Uterus (tissue), 2 donors: Measurements from ENCODE around the gene MAP6D1.

Experiments used
- POLR2A ChIP-seq, 2 donors: fragments of 450-650 bp; IDR thresholded peaks; one replicate each; pipeline ENCODE4 v1.6.1; 2016; ENCODE audit warnings: antibody characterized with exemption in 2 of 2, mild to moderate bottlenecking in 1 of 2, moderate library complexity in 1 of 2
- TF ChIP-seq, protein P1 (sequence below), 4 experiments: fragments of 200-600 bp in 2 of 4; fragments of 450-650 bp in 2 of 4; sonication (generic) in 2 of 4; IDR thresholded peaks; one replicate each; pipeline ENCODE4 v1.5.1; 2016 to 2019; ENCODE audit warnings: antibody characterized with exemption in 4 of 4, mild to moderate bottlenecking in 2 of 4, moderate library complexity in 1 of 4

DNA sequence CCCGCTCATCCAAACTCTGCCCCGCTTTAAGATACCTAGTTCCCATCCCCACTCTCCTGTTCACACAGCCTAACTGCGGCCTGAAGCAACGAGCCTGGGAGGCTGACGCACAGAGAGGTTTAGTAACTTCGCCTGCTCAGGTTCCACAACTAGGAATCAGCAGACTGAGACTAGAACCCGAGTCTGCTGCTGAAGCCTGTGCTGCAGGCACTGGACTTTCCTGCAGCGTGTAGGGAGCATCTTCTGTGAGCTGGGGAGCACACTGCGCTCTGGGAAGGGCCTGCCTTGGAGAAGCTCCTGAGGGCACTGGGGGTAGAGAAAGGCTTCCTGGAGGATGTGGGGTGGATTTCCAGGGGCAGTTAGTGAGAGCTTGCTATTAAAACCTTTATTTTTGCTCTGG lies 4.8 kb upstream of the MAP6D1 start:
- TF ChIP-seq POLR2A (IDR thresholded peaks at IDR 0.05), result no peak
- TF ChIP-seq, protein P1, sequence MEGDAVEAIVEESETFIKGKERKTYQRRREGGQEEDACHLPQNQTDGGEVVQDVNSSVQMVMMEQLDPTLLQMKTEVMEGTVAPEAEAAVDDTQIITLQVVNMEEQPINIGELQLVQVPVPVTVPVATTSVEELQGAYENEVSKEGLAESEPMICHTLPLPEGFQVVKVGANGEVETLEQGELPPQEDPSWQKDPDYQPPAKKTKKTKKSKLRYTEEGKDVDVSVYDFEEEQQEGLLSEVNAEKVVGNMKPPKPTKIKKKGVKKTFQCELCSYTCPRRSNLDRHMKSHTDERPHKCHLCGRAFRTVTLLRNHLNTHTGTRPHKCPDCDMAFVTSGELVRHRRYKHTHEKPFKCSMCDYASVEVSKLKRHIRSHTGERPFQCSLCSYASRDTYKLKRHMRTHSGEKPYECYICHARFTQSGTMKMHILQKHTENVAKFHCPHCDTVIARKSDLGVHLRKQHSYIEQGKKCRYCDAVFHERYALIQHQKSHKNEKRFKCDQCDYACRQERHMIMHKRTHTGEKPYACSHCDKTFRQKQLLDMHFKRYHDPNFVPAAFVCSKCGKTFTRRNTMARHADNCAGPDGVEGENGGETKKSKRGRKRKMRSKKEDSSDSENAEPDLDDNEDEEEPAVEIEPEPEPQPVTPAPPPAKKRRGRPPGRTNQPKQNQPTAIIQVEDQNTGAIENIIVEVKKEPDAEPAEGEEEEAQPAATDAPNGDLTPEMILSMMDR (IDR thresholded peaks at IDR 0.05), result no peak
